Stimulated activated CD8-positive, alpha-beta memory T cell treated with anti-CD3 and anti-CD28 coated beads, Interleukin-4, amount 100 ng/mL, for 4 hours (primary cell): ENCODE results near the gene LHX3.
"Not testable (repeated sequence)": the region's sequence is repeated elsewhere in the genome, so short reads cannot be mapped to it uniquely, and the experiment has no call there.

Source experiments
- DNase-seq, 2 donors: peaks; one replicate each; pipeline ENCODE4 v3.0.0-alpha.2; 2020; ENCODE audit warnings: low read depth in 2 of 2, low spot score in 1 of 2

The LHX3 gene

DNA sequence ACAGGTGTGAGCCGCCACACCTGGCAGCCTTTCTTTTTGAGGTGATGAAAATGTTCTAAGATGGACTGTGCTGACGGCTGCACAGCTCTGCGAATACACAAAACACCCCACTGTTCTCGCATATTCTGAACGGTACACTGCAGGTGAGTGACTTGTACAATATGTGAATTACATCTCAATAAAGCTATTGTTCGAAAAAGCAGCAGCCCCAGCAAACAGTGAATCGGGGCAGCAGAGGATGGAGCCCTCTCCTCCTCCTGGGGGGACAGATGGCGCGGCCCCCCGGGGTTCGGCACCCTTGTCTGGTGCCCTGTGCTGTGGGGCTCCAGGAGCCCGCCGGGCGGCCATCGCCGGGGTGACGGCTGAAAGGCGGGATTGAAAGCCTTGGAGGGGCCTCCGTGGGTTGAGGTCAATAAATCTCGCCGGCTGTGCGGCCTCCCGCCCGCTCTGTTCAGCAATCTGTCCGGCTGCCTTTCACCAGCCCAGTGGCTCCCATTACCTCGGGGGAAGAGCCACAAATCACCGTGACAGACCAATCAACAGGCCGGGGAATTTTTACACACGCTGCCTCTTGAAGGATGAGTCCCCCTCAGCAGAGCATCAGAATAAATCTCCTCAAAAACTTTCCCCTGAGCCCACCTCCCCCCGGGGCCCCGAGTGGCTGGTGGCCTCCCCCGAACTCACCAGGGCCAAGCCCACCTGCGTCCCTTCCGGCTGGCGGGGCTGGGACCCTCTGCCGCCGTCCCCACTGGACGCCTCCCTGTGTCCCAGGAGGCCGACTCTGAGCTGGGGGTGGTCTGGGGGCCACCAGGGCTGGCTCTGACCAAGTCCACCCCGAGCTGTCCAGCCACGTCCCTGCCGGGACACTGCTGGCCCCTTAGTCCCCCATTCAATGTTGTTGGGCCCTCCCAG, 48.5 kb downstream of the LHX3 start:
- no peak for DNase-seq

DNA sequence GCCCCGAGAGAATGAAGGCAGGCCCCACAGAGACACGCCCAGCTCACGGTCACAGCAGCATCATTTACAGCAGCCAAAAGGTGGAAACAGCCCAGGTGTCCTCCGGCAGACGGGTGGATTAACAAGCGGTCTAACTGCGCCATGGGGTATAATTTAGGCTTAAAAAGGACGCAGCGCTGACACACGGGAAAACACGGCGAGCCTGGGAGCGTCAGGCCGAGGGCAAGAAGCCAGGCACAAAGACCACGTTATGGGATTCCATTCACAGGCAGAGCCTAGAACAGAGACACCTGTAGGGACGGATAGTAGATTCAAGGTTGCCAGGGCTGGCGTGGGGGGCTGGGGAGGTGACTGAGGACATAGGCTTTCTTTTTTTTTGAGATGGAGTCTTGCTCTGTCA, 49.4 kb downstream of the LHX3 start:
- no peak for DNase-seq

DNA sequence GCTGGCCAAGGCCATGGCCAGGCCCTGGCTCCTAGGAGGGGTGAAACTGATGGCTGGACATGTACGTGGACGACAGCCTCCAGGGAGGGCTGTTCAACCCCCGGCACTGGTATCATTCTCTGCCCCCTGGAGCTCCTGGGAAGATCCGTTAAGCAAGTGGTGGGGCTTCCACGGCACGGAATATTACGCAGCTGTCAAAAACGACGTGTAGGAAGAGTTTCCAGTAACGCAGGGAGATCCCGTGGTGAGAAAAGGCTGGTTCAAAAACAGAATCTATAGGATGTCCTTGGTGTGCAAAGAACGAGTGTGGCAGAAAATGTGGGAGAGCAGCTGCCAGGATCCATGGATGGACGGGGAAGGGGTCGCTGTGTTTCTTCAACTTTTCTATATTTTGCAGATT, 50.0 kb downstream of the LHX3 start:
- DNase-seq = no peak

DNA sequence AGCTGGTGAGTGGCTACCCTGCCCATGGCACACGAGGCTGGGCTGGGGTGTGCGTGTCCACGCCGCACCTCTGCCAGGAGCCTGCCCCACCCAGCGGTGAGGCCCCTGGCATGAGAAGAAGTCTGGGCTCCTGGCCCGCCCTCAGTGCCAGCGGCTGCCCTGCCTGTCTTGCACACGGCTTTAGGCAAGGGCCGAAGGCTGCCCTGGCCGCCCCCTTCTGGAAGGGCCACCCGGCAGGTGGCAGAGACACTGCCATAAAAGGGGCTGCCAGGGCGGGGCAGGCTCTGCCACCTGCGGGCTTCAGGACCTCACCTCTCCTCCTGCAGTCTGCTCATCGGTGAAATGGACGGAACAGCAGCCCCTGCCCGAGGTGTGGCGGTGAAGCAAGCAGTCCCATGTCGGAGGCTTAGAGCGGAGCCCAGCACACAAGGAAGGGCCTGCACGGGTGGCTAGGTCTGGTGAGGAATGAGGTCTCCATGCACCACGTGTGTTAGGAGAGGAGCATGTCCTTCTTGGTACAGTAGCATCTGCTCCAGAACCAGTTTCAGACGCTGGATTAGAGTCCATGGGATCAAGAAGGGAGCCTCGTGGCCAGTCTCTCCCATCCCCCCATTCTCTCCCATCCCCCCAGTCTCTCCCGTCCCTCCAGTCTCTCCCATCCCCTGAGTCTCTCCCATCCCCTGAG, 51.4 kb downstream of the LHX3 start:
- no peak for DNase-seq

DNA sequence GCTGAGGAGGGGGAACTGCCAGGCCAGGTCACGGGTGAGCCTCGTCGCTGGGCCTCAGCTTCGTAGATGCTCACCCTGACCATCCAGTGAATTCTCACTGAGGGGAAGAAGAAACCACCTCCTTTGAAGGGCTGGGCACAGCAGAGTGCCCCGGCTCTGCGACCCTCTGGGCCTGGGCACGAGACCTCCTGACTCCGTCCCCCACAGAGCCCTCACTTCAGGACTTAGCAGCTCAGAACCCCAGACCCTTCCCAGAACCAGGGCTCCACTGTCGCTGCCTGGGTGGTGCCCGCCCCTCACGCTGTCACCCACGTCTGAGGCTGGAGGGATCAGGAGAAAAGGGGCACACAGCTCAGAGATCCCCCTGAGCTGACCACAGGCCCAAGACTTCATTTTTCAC, 52.0 kb downstream of the LHX3 start:
- no peak for DNase-seq

DNA sequence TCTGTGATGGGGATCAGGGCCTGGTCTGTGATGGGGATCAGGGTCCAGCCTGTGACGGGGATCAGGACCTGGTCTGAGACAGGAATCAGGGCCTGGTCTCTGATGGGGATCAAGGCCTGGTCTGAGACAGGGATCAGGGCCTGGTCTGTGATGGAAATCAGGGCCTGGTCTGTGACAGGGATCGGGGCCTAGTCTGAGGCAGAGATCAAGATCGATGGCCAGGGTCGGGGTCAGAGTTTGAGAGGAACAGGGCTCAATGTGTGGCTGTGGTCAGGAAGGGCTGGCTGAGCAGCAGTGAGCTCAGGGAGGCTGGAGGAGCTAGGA, 52.4 kb downstream of the LHX3 start:
- no peak for DNase-seq

DNA sequence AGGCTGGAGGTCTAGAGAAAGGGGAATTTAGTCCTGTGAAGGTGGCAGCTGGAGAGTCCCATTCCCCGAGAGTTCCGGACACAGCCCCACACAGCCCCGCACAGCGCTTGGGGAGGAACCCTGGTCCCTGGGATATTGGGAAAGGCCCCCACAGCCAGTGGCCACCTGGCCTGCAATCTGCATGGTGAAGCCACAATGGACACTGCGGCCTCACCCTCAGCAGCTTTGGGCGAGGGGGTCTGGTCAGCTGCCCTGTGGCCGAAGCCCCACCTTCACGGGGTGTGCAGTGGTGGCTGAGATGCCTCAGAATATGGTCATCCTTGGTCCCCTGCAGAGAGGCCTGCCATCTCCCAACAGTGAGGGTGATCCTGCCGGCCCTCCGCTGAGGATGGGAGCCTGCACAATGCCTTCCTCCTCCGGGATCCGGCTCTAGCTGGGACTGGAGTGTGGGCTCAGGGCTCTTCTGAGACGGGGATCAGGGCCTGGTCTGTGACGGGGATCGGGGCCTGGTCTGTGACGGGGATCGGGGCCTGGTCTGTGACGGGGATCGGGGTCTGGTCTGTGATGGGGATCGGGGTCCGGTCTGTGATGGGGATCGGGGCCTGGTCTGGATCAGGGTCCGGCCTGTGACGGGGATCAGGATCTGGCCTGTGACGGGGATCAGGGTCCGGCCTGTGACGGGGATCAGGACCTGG, 52.9 kb downstream of the LHX3 start:
- DNase-seq = no peak

DNA sequence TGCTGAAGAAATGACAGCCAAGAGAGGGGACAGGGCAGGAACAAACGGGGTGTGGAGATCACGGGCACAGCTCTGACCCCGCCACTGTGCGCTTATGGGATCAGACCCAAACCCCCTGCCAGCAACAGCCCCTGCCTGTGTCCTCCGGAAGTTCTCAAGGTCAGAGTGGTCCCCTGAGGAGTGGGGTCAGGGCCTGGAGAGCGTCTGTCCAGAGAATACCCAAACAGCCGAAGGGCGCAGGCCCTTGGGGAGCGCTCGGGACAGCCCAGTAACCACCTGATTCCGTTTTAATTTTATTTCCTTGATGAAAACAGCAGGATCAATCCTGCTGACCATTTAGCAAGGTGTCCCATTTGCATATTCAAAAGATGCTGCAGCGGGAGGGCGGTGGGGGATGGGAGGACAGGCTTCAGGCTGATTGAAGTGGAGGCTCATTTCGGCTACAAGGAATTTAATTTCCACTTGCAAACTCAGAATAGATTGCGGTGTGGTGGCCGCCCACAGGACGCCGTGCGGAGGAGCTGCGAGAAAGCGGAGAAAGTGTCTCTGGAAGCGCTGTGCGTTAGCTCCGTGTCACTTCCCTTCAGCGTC, 53.6 kb downstream of the LHX3 start:
- DNase-seq = no peak

DNA sequence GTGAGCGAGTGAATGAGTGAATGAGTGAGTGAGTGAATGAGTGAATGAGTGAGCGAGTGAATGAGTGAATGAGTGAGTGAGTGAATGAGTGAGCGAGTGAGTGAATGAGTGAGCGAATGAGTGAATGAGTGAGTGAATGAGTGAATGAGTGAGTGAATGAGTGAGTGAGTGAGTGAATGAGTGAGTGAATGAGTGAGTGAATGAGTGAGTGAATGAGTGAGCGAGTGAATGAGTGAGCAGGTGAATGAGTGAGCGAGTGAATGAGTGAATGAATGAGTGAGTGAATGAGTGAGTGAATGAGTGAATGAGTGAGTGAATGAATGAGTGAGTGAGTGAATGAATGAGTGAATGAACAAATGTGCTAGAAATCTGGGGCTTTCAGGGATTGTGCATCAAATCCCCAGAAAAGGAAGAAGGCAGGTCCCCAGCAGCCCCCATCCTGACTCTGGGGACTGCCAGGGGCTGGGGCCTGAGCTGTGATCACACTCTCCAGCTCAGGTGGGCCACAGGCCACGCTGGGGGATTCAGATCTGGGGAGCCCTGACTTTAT, 54.2 kb downstream of the LHX3 start:
- DNase-seq = not testable (repeated sequence)

DNA sequence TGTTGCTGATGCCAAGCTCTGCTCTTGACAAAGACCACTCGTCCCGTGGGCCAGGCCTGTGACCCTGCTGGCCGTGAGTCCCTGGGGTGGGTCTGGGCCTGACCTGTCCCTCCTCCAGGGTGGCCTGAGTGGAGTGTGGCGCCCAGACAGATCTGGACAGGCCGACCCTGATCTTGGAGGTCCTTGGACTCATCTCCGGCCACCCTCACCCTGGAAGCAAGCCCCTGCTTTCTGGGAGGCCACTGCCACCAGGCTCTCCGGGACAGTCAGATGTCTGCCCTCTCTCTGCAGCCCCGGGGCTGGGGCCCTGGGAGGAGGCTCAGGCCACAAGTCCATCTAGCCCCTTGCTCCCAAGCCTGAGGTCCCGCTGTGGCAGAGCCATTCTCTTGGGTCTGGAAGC, 55.1 kb downstream of the LHX3 start:
- DNase-seq = no peak

DNA sequence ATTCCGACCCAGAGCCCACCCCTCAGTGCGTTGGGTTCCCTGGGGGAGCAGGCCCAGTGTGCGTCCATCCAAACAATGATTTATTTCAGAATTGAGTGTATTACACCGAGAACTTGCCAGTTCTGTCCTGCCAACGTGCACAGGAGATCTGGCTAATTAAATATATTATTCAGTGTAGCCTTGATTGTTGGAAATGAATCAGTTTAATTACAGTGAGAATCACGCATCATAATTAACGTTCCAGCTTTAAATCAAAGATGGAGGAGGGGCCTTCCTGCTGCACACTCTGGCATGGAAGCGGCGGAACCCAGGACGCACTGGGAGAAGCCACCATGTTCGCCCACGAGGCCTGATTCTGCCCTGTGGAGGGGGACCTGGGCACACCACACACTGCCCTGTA, 55.6 kb downstream of the LHX3 start:
- no peak for DNase-seq

DNA sequence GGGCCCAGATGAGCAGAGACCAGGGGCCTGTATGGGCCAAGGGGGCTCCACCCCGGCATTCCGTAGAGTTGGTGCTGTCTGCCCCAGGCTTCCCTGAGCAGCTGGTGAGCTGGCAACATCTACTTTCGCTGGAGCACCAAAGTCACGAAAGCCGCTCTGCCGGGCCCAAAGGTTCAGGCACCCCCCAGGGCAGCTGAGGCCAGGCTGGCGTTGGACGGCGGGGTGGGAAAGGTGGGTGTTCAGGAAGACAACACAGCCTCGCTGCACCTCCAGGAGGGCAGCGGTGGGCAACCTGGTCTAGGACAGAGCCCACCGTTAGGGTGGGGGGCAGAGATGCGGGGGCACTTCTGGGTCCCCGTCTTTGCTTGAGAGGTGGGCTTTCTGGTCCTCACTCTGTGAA, 56.2 kb downstream of the LHX3 start:
- DNase-seq = no peak

DNA sequence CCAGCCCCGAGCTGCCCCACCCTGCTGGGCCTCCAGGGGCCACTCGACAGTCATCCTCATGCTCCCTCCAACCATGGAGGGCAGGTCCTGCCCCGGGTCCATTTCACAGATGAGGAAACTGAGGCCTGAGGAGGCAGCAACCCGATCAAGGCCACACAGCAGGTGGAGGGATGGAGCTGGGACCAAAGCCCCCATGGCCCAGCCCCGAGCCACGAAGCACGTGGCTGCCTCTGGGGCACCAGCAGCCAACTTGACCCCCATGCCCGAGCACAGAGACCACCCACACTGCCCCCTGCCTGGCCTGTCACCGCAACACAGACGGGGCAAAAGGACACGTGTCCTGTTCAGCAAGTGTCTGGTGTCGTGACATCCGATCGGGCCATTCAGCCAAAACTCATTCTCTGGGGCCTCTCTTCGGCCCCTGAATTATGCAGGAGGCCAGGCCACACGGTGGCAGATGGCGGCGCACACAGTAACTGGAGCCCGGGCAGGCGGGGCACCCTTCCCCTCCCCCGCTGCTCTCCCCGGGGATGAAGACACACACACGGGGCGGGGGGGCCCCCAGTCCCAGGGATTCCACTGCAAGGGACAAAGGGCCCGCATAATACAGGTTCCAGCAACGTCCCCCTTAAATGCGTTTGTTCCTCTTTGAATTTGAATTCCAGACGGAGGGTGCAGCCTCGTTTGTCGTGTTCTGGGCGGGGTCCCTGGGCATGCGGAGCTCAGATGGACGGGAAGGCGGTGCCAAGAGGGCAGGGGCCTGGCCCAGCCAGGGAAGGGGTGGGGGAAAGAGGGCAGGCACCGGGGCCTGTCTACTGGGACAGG, 56.8 kb downstream of the LHX3 start:
- DNase-seq = no peak

DNA sequence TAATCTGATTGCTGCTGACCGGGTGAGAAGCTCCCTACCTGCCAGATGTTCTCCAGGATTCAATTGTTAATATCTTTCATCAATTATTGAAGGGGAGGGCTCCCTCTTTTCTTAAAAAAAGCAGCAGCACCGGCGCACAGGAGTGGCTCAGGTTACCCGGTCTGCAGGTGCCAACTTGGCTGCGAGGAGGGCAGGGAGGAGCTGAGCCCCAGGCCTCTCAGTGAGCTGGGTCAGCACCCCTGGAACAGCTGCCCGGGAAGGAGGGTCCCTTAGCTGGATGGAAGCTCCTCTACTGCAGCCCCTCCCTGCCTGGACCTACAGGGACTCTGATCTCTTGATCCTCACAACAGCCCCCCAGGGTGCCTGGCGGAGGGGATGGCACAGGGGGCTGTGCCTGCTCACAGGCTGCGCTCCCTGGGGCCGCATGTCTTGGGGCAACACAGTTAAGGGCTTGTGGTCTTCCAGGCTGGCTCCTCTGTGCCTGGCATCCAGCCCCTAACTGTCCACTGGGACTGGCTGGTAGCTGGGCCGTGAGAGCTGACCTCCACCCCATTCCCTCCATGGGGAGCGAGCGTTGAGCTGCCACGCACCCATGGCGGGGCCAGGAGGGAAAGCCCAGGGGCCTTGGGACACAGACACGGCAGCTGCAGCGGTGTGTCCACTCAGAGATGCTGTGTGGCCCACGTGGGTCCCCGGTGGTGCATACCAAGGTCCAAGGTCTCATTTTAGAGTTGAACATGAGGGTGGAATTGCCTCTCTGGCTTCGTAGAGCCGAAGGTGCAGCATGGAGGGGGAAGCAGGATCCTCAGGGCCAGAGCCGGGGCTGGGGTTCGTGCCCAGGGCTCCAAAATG, 57.7 kb downstream of the LHX3 start:
- no peak for DNase-seq
